BE2C (cell line): ENCODE measurements around the gene MEGF10.

Source experiments
- DNase-seq: peaks from one replicate; pipeline ENCODE4 v3.0.0-alpha.2; 2020
- H3K27me3 ChIP-seq: fragments of 250-450 bp; sonication (Bioruptor Pico); 2 replicates; pipeline ENCODE4 v1.5.1; 2020; ENCODE audit warnings: mild to moderate bottlenecking
- H3K36me3 ChIP-seq: fragments of 250-450 bp; sonication (Bioruptor Pico); 2 replicates; pipeline ENCODE4 v1.5.1; 2020; ENCODE audit warnings: mild to moderate bottlenecking
- H3K4me1 ChIP-seq: fragments of 250-450 bp; sonication (Bioruptor Pico); 2 replicates; pipeline ENCODE4 v1.5.1; 2020
- H3K4me3 ChIP-seq: 2 replicates; pipeline ENCODE4 v1.5.1; 2011; ENCODE audit warnings: low read depth, low read length
- H3K9me3 ChIP-seq: fragments of 250-450 bp; sonication (Bioruptor Pico); 2 replicates; pipeline ENCODE4 v1.5.1; 2020
- CTCF ChIP-seq: IDR thresholded peaks from 2 replicates; pipeline ENCODE4 v1.5.1; 2012; ENCODE audit warnings: mild to moderate bottlenecking, low read depth, low read length

MEGF10 gene

GRCh38 chr5:127450046-127450445 lies 159.4 kb downstream of the MEGF10 start:
- TF ChIP-seq CTCF, result no peak
- DNase-seq, result no peak
- Histone ChIP-seq H3K9me3 (no peaks in the 10 kb centered on the region), H3K27me3 (peaks cover 4% of the 10 kb centered on the region), H3K4me3 (no peak overlapping the region), H3K36me3 (no peaks in the 10 kb centered on the region), H3K4me1 (no peaks in the 10 kb centered on the region)

GRCh38 chr5:127451096-127451495 lies 160.5 kb downstream of the MEGF10 start:
- Histone ChIP-seq H3K4me1 (no peaks in the 10 kb centered on the region), H3K27me3 (no peaks in the 10 kb centered on the region; the same call in 1 of the 2 replicates), H3K4me3 (no peak overlapping the region), H3K36me3 (no peaks in the 10 kb centered on the region), H3K9me3 (no peaks in the 10 kb centered on the region)
- TF ChIP-seq CTCF, result no peak
- DNase-seq, result no peak

- Histone ChIP-seq H3K4me3 (no peak overlapping the region), H3K4me1 (no peaks in the 10 kb centered on the region), H3K27me3 (peaks cover 7% of the 10 kb centered on the region), H3K9me3 (no peaks in the 10 kb centered on the region), H3K36me3 (no peaks in the 10 kb centered on the region)
- DNase-seq, result no peak
- TF ChIP-seq CTCF, result no peak
Measured at GRCh38 chr5:127452626-127453025, 162.0 kb downstream of the MEGF10 start.

- no peaks in the 10 kb centered on the region for H3K9me3 ChIP-seq
- H3K4me3 ChIP-seq, result no peak overlapping the region
- H3K36me3 ChIP-seq, result no peaks in the 10 kb centered on the region
- DNase-seq, result no peak
- H3K27me3 ChIP-seq, result peaks cover 5% of the 10 kb centered on the region
- H3K4me1 ChIP-seq, result no peaks in the 10 kb centered on the region
- TF ChIP-seq CTCF, result no peak
Measured at GRCh38 chr5:127471211-127471610, 180.6 kb downstream of the MEGF10 start.

GRCh38 chr5:127472700-127473099 lies 182.1 kb downstream of the MEGF10 start:
- no peak for TF ChIP-seq CTCF
- H3K36me3 ChIP-seq, result no peaks in the 10 kb centered on the region

GRCh38 chr5:127486471-127486870 lies 195.9 kb downstream of the MEGF10 start:
- no peak overlapping the region for H3K4me3 ChIP-seq
- no peak for TF ChIP-seq CTCF

More at GRCh38 chr5:127472700-127473099, 182.1 kb downstream of the MEGF10 start:
- Histone ChIP-seq H3K4me3 (no peak overlapping the region), H3K27me3 (peaks cover 5% of the 10 kb centered on the region; the same call in 1 of the 2 replicates), H3K4me1 (no peaks in the 10 kb centered on the region), H3K9me3 (no peaks in the 10 kb centered on the region)
- DNase-seq, result no peak

More at GRCh38 chr5:127486471-127486870, 195.9 kb downstream of the MEGF10 start:
- no peak for DNase-seq
- H3K36me3 ChIP-seq, result no peaks in the 10 kb centered on the region
- H3K9me3 ChIP-seq, result no peaks in the 10 kb centered on the region
- no peaks in the 10 kb centered on the region for H3K4me1 ChIP-seq
- H3K27me3 ChIP-seq, result peaks cover 31% of the 10 kb centered on the region
